ENCODE data around the gene TMEM220.

GRCh38 chr17:10773391-10773790 is 43.6 kb upstream of the TMEM220 start:
- TF ChIP-seq, protein P1, sequence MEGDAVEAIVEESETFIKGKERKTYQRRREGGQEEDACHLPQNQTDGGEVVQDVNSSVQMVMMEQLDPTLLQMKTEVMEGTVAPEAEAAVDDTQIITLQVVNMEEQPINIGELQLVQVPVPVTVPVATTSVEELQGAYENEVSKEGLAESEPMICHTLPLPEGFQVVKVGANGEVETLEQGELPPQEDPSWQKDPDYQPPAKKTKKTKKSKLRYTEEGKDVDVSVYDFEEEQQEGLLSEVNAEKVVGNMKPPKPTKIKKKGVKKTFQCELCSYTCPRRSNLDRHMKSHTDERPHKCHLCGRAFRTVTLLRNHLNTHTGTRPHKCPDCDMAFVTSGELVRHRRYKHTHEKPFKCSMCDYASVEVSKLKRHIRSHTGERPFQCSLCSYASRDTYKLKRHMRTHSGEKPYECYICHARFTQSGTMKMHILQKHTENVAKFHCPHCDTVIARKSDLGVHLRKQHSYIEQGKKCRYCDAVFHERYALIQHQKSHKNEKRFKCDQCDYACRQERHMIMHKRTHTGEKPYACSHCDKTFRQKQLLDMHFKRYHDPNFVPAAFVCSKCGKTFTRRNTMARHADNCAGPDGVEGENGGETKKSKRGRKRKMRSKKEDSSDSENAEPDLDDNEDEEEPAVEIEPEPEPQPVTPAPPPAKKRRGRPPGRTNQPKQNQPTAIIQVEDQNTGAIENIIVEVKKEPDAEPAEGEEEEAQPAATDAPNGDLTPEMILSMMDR (IDR thresholded peaks at IDR 0.05): no peak
- TF ChIP-seq POLR2A (IDR thresholded peaks at IDR 0.05): no peak
